Omental fat pad (tissue), 4 donors: ENCODE measurements around the gene ZNF486. TPM values are rescaled to one million over a fixed set of nuclear protein-coding genes. Genes with fewer than 3 reads are reported as not detected.
"Not testable (repeated sequence)": the region's sequence is repeated elsewhere in the genome, so short reads cannot be mapped to it uniquely, and the experiment has no call there.

Experiments
- ATAC-seq: fragments of 150-250 bp; one replicate; pipeline ENCODE4 v1.9.1; 2016; ENCODE audit warnings: mild to moderate bottlenecking, moderate library complexity; ENCODE audit not compliant: low FRiP score
- DNase-seq: peaks from one replicate; pipeline ENCODE4 v3.0.0-alpha.2; 2019; ENCODE audit warnings: low spot score
- total RNA-seq, 4 donors: library from RNA; depleted of rRNA; stranded (reverse); fragments of >200 nt; gene quantifications; one replicate each; pipeline ENCODE4 v1.1.0, GENCODE V29; 2016
- TF ChIP-seq, protein P1 (sequence below), 3 donors: fragments of 450-650 bp; IDR thresholded peaks; one replicate each; pipeline ENCODE4 v1.5.1; 2016 to 2017; ENCODE audit warnings: antibody characterized with exemption in 3 of 3, mild to moderate bottlenecking in 3 of 3, moderate library complexity in 2 of 3

Gene ZNF486
- total RNA-seq: 1 to 10 TPM; 3.4 to 6.1 (median 3.8) TPM

DNA sequence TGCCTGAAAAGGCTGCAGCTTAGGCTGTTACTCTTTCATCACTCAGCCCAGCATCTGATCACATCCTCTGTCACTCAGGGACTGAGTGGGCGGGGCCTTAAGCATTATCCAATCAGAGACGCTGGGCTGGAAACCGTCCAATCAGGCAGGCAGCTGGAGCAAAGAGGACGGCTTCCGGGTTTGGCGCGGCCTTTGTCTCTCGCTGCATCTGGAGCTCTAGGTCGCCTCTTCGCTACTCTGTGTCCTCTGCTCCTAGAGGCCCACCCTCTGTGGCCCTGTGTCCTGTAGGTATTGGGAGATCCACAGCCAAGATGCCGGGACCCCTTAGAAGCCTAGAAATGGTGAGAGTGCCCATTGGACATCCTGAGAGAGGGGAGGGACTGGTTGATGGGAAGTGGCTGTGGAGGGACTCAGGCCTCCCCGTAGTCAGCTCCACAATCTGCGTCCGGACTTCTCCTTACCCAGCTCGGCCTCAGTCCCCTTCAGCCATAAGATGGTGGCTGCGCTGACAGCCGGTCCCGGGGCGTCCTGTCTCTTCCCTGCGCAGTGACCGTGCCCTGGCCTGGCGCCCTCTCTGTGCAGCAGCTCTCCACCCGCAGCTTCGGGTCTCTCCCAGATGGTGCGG is at the start of gene ZNF486:
Gene ZNF486, plus strand, starts transcription at position 195 of the 625 bp plus-strand sequence. Its CDS starts 117 bp downstream, at position 312.
- TF ChIP-seq, protein P1, sequence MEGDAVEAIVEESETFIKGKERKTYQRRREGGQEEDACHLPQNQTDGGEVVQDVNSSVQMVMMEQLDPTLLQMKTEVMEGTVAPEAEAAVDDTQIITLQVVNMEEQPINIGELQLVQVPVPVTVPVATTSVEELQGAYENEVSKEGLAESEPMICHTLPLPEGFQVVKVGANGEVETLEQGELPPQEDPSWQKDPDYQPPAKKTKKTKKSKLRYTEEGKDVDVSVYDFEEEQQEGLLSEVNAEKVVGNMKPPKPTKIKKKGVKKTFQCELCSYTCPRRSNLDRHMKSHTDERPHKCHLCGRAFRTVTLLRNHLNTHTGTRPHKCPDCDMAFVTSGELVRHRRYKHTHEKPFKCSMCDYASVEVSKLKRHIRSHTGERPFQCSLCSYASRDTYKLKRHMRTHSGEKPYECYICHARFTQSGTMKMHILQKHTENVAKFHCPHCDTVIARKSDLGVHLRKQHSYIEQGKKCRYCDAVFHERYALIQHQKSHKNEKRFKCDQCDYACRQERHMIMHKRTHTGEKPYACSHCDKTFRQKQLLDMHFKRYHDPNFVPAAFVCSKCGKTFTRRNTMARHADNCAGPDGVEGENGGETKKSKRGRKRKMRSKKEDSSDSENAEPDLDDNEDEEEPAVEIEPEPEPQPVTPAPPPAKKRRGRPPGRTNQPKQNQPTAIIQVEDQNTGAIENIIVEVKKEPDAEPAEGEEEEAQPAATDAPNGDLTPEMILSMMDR (IDR thresholded peaks at IDR 0.05): no peak
- ATAC-seq: peak; percentile 98
- peak; percentile 97 for DNase-seq

DNA sequence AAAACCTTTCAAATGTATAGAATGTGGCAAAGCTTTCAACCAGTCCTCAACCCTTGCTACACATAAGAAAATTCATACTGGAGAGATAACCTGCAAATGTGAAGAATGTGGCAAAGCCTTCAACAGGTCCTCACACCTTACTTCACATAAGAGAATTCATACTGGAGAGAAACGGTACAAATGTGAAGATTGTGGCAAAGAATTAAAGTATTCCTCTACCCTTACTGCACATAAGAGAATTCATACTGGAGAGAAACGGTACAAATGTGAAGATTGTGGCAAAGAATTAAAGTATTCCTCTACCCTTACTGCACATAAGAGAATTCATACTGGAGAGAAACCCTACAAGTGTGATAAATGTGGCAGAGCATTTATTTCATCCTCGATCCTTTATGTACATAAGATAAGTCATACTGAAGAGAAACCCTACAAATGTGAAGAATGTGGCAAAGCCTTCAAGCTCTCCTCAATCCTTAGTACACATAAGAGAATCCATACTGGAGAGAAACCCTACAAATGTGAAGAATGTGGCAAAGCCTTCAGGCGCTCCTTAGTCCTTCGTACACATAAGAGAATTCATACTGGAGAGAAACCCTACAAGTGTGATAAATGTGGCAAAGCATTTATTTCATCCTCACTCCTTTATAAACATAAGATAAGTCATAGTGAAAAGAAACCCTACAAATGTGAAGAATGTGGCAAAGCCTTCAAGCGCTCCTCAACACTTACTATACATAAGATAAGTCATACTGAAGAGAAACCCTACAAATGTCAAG is 48.8 kb upstream of the ZNF486 start:
- DNase-seq, ATAC-seq: not testable (repeated sequence)

GRCh38 chr19:20124879-20125278 is 42.1 kb upstream of the ZNF486 start:
- no peak for DNase-seq
- TF ChIP-seq, protein P1 (IDR thresholded peaks at IDR 0.05): no peak
- ATAC-seq: no peak

DNA sequence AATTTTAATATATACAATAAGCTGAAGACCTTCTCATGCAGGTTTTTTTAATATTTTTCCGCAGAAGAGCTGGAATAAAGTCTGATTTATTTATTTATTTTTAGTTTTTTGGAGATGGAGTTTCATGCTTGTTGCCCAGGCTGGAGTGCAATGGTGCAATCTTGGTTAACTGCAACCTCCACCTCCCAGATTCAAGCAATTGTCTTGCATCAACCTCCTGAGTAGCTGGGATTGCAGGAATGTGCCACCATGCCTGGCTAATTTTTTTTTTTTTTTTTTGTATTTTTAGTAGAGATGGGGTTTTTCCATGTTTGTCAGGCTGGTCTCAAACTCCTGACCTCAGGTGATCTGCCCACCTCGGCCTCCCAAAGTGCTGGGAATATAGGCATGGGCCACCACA is 34.1 kb upstream of the ZNF486 start:
- DNase-seq, ATAC-seq: not testable (repeated sequence)

- not testable (repeated sequence) for ATAC-seq, DNase-seq
These were observed 29.3 kb upstream of the ZNF486 start for GRCh38 chr19:20137714-20138113.

DNA sequence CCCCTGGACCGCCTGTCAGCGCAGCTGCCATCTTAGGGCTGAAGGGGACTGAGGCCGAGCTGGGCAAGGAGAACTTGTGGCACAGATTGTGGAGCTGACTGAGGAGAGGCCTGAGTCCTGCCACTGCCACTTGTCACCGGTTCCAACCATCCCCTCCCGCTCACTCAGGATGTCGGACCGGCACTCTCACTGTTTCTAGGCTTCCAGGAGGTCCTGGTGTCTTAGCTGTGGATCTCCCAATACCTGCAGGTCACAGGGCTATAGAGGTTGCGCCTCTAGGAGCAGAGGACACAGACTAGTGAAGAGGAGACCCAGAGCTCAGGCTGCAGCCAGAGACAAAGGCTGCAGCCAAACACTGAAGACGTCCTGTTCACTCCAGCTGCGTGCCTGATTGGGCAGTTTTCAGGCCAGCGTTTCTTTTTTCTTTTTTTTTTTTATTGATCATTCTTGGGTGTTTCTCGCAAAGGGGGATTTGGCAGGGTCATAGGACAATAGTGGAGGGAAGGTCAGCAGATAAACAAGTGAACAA is 15.3 kb upstream of the ZNF486 start:
- ATAC-seq: no peak

DNA sequence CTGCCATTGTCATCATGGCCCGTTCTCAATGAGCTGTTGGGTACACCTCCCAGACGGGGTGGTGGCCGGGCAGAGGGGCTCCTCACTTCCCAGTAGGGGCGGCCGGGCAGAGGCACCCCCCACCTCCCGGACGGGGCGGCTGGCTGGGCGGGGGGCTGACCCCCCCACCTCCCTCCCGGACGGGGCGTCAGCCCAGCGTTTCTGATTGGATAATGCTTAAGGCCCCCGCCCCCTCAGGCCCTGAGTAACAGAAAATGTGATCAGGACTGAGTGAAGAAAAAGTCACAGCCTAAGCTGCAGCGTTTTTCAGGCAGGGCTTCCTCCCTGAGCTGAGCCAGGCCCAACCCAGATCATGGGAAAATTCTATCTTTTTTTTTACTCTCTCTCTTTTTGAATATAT is 14.5 kb upstream of the ZNF486 start:
- DNase-seq, ATAC-seq: not testable (repeated sequence)

More for the DNA sequence above, 15.3 kb upstream of the ZNF486 start:
- no peak for DNase-seq
- TF ChIP-seq, protein P1 (IDR thresholded peaks at IDR 0.05): no peak

GRCh38 chr19:20153281-20153680 is 13.7 kb upstream of the ZNF486 start:
- TF ChIP-seq, protein P1 (IDR thresholded peaks at IDR 0.05): no peak
- DNase-seq (no peak), ATAC-seq (no peak)

DNA sequence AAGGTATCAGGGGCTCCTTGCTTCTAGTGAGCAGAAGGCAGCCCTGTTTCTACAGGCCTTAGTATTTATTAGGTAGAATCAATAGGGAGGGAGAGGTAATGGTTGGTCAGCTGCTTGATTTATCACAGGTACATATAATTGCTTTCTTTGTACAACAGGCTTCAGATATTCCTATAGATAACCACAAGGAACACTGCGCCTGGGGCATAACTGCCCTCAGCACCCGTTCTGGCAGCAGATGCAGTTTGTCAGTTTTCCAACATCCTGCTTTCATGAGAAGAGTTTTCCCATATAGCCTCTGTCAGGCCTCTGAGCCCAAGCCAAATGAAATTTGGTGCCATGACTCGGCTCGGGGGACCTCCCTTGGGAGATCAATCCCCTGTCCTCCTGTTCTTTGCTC is 12.4 kb upstream of the ZNF486 start:
- DNase-seq (no peak), ATAC-seq (no peak)
- TF ChIP-seq, protein P1 (IDR thresholded peaks at IDR 0.05): no peak
